ENCODE measurements around the gene STX18. TPM values are rescaled to one million over a fixed set of nuclear protein-coding genes. Genes with fewer than 3 reads are reported as not detected.

STX18 gene
- total and polyA plus RNA-seq, 2 donors from 2014 or later, result 37.2 to 66.8 TPM

DNA sequence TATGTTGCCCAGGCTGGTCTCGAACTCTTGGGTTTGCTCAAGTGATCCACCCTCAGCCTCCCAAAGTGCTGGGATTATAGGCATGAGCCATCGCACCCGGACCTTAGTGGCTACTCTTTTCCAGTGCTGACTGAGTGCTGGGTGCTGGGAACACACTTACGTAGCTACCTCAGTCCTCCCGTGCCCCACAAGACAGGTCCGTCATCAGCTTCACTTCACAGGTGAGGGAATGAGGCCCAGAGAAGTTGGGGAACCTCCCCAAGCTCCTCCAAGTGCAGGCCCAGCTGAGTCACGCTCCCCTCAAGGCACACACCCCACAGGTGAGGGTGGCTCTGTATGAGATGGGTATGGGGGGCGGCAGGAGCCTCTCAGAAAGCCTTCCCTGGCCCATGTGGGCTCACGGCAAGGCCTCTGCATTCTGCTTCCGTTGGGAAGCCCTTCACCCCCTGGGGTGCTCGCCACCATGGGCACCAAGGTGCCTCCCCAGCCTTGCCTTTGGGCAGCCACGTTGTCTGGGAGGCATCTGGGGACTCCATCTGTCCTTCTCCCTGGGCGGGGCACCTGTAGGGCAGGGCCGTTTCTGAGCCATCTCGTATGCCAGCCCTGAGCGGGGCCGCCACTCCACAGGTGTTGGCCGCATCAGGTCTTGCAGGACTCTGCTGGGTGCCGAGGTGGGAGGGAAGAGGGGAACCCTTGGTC is 126.6 kb downstream of the STX18 start:
- no peaks in the 10 kb centered on the region for H3K4me1 ChIP-seq (ENCODE audit: control insufficient read depth in 2 of 3, insufficient read depth in 2 of 3, low read depth in 1 of 3, low read length in 3 of 3)
- DNase-seq, result peak in 2 of 5 donors; percentile 34 to 74
- FAIRE-seq, result no peak
- H3K27me3 ChIP-seq (ENCODE audit: control insufficient read depth, insufficient read depth, low read length), result no peaks in the 10 kb centered on the region
- TF ChIP-seq, protein P1, sequence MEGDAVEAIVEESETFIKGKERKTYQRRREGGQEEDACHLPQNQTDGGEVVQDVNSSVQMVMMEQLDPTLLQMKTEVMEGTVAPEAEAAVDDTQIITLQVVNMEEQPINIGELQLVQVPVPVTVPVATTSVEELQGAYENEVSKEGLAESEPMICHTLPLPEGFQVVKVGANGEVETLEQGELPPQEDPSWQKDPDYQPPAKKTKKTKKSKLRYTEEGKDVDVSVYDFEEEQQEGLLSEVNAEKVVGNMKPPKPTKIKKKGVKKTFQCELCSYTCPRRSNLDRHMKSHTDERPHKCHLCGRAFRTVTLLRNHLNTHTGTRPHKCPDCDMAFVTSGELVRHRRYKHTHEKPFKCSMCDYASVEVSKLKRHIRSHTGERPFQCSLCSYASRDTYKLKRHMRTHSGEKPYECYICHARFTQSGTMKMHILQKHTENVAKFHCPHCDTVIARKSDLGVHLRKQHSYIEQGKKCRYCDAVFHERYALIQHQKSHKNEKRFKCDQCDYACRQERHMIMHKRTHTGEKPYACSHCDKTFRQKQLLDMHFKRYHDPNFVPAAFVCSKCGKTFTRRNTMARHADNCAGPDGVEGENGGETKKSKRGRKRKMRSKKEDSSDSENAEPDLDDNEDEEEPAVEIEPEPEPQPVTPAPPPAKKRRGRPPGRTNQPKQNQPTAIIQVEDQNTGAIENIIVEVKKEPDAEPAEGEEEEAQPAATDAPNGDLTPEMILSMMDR (IDR thresholded peaks at IDR 0.05; ENCODE audit: borderline replicate concordance, extremely low read depth, insufficient read depth), result no peak
- no peak overlapping the region for H3K4me3 ChIP-seq (ENCODE audit: low read length in 3 of 3)
- H3K27ac ChIP-seq (ENCODE audit: low read depth in 2 of 2, low read length in 2 of 2), result no peak overlapping the region
- no peak overlapping the region for H3K9ac ChIP-seq (ENCODE audit: low read length in 3 of 3)
- intact Hi-C loops (cut with DNase I), result no loop called here
- no peaks in the 10 kb centered on the region for H3K9me3 ChIP-seq (ENCODE audit: control insufficient read depth in 2 of 3, insufficient read depth in 1 of 3, low read length in 3 of 3)
- H3K36me3 ChIP-seq (ENCODE audit: control insufficient read depth in 2 of 3, insufficient read depth in 3 of 3, low read length in 3 of 3), result peaks cover 0 to 19% (median 14%) of the 10 kb centered on the region in 3 donors

DNA sequence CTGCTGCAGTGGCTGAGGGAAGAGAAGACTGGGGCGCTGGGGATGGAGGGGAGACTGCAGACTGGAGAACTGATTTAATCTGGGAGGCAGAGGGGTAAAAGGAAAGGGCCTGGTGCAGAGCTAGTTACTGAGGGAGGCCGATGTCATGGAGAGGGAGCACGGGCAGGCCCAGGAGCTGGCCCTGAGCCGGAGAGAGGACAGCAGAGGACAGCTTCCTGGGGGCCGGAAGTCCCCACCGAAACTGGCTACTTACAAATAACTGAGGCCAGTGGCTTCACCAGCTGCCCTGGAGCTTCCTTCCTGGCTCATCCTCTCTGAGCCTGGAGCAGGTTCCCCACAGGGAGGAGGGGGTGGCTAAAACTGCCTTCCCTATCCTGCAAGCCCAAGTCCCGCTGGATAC is 128.0 kb downstream of the STX18 start:
- Histone ChIP-seq H3K36me3 (ENCODE audit: control insufficient read depth in 2 of 3, insufficient read depth in 3 of 3, low read length in 3 of 3) (peaks cover 0 to 5% (median 3%) of the 10 kb centered on the region in 3 donors), H3K27me3 (ENCODE audit: control insufficient read depth, insufficient read depth, low read length) (no peaks in the 10 kb centered on the region), H3K27ac (ENCODE audit: low read depth in 2 of 2, low read length in 2 of 2) (no peak overlapping the region), H3K4me1 (ENCODE audit: control insufficient read depth in 2 of 3, insufficient read depth in 2 of 3, low read depth in 1 of 3, low read length in 3 of 3) (no peaks in the 10 kb centered on the region), H3K4me3 (ENCODE audit: low read length in 3 of 3) (no peak overlapping the region), H3K9me3 (ENCODE audit: control insufficient read depth in 2 of 3, insufficient read depth in 1 of 3, low read length in 3 of 3) (no peaks in the 10 kb centered on the region), H3K9ac (ENCODE audit: low read length in 3 of 3) (no peak overlapping the region)
- DNase-seq (peak in 1 of 5 donors; percentile 39), FAIRE-seq (no peak)
- TF ChIP-seq, protein P1 (IDR thresholded peaks at IDR 0.05; ENCODE audit: borderline replicate concordance, extremely low read depth, insufficient read depth), result no peak
- intact Hi-C loops (cut with DNase I), result no loop called here

DNA sequence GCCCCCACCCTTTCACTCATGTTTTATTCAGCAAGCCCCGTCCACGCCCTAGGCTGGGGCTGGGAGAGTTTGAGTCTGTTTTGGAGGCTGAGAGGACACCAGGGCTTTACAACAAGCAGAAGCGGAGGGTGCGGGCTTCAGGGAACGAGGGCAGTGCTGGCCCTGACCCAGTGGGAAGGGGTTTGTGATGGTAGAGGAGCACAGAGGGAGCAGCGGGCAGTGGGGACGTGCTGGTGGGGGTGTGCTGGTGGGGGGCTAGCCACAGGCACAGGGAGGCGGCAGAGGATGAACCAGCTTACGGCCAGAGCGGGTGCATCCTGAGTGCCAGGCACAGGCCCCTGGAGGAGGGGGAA is 128.5 kb downstream of the STX18 start:
- TF ChIP-seq, protein P1 (IDR thresholded peaks at IDR 0.05; ENCODE audit: borderline replicate concordance, extremely low read depth, insufficient read depth), result no peak
- DNase-seq, result peak in 1 of 5 donors; percentile 41
- Histone ChIP-seq H3K27me3 (ENCODE audit: control insufficient read depth, insufficient read depth, low read length) (no peaks in the 10 kb centered on the region), H3K27ac (ENCODE audit: low read depth in 2 of 2, low read length in 2 of 2) (no peak overlapping the region), H3K4me1 (ENCODE audit: control insufficient read depth in 2 of 3, insufficient read depth in 2 of 3, low read depth in 1 of 3, low read length in 3 of 3) (no peaks in the 10 kb centered on the region), H3K4me3 (ENCODE audit: low read length in 3 of 3) (no peak overlapping the region), H3K36me3 (ENCODE audit: control insufficient read depth in 2 of 3, insufficient read depth in 3 of 3, low read length in 3 of 3) (peaks cover 0 to under 1% (median 0%) of the 10 kb centered on the region in 3 donors), H3K9ac (ENCODE audit: low read length in 3 of 3) (no peak overlapping the region), H3K9me3 (ENCODE audit: control insufficient read depth in 2 of 3, insufficient read depth in 1 of 3, low read length in 3 of 3) (no peaks in the 10 kb centered on the region)
- intact Hi-C loops (cut with DNase I), result no loop called here
- FAIRE-seq, result no peak
